ENCODE measurements around the gene RPL5.

RPL5 gene

DNA sequence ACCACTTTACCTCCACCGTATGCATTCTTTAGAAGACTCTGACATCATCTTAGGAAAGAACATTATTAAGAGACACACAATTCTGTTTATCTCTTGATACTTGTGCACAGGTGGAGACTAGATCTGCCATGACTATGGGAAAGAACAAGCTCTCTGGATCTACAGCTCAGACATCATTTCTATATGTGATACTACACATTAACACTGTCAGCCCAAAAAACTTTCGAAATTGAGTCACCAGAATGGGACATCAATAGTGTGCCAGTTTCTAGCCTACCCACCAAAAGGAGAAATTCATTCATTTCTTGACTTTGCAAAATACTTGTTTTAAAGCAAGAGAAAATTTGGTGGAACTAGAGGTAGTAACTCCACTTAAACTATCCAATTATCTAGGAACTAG, 41.0 kb upstream of the RPL5 start:
- TF ChIP-seq, protein P1, sequence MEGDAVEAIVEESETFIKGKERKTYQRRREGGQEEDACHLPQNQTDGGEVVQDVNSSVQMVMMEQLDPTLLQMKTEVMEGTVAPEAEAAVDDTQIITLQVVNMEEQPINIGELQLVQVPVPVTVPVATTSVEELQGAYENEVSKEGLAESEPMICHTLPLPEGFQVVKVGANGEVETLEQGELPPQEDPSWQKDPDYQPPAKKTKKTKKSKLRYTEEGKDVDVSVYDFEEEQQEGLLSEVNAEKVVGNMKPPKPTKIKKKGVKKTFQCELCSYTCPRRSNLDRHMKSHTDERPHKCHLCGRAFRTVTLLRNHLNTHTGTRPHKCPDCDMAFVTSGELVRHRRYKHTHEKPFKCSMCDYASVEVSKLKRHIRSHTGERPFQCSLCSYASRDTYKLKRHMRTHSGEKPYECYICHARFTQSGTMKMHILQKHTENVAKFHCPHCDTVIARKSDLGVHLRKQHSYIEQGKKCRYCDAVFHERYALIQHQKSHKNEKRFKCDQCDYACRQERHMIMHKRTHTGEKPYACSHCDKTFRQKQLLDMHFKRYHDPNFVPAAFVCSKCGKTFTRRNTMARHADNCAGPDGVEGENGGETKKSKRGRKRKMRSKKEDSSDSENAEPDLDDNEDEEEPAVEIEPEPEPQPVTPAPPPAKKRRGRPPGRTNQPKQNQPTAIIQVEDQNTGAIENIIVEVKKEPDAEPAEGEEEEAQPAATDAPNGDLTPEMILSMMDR (IDR thresholded peaks at IDR 0.05; ENCODE audit: borderline replicate concordance, insufficient read depth, low read depth, low read length), result no peak
- H3K4me3 ChIP-seq (ENCODE audit: low read depth, low read length), result no peak overlapping the region

DNA sequence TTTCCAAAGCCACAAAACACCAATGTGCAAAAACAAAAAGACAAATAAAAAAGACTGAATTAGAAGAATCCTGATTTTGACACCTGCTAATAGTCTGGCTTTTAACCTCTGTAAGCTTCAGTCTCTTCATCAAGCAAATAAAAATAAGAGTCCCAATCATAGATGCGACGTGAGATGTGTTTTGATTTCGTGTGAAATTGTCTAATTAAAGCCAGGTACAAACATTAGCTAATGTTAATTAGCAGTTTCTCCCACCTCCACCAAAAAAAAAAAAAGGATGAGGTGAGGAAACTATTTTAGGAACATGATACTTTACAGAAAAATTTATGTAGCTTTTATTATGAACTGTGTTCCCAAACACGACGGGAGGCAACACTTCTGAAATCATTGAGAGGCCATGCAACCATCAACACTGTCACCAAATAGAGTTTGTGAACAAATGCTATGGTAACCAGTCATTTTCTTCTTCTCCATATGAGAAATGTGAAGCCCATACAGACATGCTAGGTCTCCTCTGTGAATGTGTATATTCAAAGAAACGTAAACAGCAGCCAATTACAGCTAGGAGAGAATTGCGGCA, 40.3 kb upstream of the RPL5 start:
- no peak overlapping the region for H3K4me3 ChIP-seq (ENCODE audit: low read depth, low read length)
- TF ChIP-seq, protein P1 (IDR thresholded peaks at IDR 0.05; ENCODE audit: borderline replicate concordance, insufficient read depth, low read depth, low read length), result no peak

DNA sequence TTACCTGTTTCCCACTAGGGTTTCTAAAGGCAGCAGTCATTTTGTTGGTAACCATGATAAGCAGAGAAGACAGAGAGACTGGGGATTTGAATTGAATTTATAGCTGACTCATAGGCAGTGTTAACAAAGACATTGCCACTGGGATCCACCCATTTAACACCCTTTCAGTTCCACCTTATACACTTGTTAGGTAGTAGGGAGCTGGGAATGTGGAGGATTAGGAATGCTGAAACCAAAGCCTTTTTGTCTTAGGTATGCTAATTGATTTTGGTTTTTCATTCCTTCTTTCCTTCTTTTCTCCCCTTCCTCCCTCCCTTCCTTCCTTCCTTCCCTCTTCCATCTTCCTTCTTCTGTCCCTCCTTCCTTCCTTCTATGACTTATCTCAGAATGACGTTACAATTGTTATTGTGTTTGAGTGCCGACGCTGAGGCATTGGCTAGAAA, 39.5 kb upstream of the RPL5 start:
- TF ChIP-seq, protein P1 (IDR thresholded peaks at IDR 0.05; ENCODE audit: borderline replicate concordance, insufficient read depth, low read depth, low read length), result no peak
- no peak overlapping the region for H3K4me3 ChIP-seq (ENCODE audit: low read depth, low read length)

DNA sequence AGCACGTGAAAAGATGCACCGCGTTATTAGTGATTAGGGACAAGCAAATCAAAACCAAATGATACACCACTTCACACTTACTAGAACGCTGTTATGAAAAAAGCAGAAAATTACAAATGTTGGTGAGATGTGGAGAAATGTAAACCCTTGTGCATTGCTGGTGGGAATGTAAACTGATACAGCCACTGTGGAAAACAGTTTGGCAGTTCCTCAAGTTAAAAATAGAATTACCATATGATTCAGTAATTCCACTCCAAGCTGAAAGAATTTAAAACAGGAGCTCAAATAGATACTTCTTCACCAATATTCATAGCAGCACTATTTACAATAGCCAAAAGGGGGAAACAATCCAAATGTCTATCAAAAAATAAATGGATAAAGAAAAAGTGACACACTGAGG, 36.7 kb upstream of the RPL5 start:
- H3K4me3 ChIP-seq (ENCODE audit: low read depth, low read length), result no peak overlapping the region
- TF ChIP-seq, protein P1 (IDR thresholded peaks at IDR 0.05; ENCODE audit: borderline replicate concordance, insufficient read depth, low read depth, low read length), result no peak

DNA sequence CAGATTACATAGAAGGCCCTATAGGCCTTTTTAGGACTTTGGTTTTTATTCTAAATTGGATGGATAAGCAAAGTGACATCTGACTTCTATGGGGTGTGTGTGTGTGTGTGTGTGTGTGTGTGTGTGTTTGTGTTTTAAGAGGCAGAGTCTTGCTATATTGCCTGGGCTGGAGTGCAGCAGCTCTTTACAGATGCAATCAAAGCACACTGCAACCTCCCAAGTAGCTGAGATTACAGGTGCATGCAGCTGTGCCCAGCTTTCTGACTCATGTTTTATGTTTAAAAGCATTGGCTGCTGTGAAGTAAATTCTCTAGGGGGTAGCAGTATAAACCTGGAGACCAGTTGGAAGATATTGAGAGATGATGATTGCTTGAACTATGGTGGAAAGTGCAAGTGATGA, 34.5 kb upstream of the RPL5 start:
- H3K4me3 ChIP-seq (ENCODE audit: low read depth, low read length), result no peak overlapping the region
- TF ChIP-seq, protein P1 (IDR thresholded peaks at IDR 0.05; ENCODE audit: borderline replicate concordance, insufficient read depth, low read depth, low read length), result no peak

DNA sequence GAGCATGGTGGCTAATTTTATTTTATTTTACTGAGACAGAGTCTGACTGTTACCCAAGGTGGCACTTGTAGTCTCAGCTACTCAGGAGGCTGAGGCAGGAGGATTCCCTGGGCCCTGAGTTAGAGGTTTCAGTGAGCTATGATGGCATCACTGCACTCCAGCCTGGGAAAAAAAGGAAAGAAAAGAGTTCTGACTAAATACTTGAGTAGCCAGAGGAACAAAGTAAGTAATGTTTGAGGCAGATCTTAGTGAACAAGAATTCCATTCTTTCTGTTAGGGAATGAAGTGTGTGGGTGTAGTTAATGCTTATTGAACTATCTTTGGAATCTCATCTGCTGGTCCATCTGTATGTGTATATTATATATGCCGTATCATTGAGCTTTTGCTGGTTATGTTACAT, 33.9 kb upstream of the RPL5 start:
- TF ChIP-seq, protein P1 (IDR thresholded peaks at IDR 0.05; ENCODE audit: borderline replicate concordance, insufficient read depth, low read depth, low read length), result no peak
- H3K4me3 ChIP-seq (ENCODE audit: low read depth, low read length), result no peak overlapping the region

DNA sequence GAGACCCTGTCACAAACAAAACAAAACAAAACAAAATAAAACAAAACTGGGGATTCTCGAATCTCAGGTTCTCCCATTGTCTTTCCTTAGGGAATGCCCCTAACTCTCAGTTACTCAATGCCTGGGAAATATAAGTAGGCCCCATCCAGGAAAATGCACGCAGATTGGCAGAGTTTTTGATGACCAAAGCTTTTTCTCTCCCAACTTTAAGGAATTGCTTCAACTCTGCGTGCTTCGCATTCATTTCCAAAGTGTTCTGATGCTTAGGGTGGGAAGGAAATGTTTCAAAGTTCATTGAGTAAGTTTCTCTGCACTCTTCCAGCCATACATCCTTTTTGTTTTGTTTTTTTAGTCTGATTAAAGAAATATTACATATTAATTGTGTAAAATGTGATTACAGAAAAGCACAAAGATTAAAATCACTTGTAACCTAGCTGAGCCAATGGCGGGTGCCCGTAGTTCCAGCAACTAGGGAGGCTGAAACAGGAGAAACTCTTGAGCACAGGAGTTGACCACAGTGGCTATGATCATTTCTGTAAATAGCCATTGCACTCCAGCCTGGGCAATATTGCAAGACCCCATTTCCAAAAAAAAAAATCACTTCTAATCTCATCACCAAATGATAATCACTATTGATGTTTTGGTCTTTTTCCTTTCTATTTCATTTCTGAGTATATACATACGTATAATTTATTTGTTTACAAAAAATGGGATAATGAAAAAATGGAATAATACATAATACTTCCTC, 28.5 kb upstream of the RPL5 start:
- H3K4me3 ChIP-seq (ENCODE audit: low read depth, low read length), result no peak overlapping the region
- TF ChIP-seq, protein P1 (IDR thresholded peaks at IDR 0.05; ENCODE audit: borderline replicate concordance, insufficient read depth, low read depth, low read length), result no peak

All from GM12875 (cell line).